ENCODE data around the gene ALX4.

The ALX4 gene

GRCh38 chr11:44318369-44318768 lies 8.4 kb upstream of the ALX4 start:
- peaks cover 92 to 96% of the 10 kb centered on the region in 2 donors for H3K27me3 ChIP-seq (ENCODE audit: control insufficient read depth in 1 of 2, insufficient read depth in 2 of 2, low read length in 2 of 2)
- no peak overlapping the region for H3K9ac ChIP-seq (ENCODE audit: low read depth in 1 of 2, low read length in 2 of 2)
- no peak overlapping the region for H3K4me3 ChIP-seq (ENCODE audit: low read depth in 1 of 2, low read length in 2 of 2)
- H3K9me3 ChIP-seq (ENCODE audit: control insufficient read depth in 1 of 2, low read length in 2 of 2) = no peaks in the 10 kb centered on the region
- peaks cover 4 to 11% of the 10 kb centered on the region in 2 donors for H3K4me1 ChIP-seq (ENCODE audit: control insufficient read depth in 1 of 2, insufficient read depth in 2 of 2, low read length in 2 of 2)
- no peak overlapping the region for H3K27ac ChIP-seq (ENCODE audit: low read depth, low read length)
- no peaks in the 10 kb centered on the region for H3K36me3 ChIP-seq (ENCODE audit: control insufficient read depth in 1 of 2, insufficient read depth in 2 of 2, low read length in 2 of 2)

DNA sequence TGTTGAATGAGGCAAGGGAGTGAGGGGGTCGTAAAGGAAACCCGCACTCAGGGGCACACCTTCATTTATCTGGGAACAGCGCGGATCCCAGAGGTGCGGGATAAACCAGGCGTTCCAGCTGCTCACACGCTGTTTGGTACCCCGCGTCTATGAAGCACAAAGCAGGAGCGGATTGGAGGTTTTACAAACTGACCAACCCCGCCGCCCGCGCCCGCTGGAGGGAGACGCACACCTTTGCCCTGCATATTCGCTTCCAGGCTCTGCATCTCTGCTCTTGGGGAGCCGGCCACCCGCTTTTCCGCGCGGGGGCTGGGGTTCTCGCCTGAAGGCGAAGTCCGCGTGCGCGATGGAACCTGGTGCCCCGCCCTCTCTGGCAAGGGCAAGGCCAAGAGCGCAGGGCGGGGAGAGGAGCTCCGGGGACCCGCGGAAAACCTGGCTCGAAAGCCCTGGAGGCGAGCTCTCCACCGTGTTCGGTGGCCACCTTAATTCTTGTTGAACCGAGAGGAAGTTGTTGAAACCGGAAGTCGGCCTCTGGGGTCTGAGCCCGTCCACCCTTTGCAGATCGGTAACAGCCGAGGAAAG lies 6.8 kb upstream of the ALX4 start:
- no peaks in the 10 kb centered on the region for H3K9me3 ChIP-seq (ENCODE audit: control insufficient read depth in 1 of 2, low read length in 2 of 2)
- H3K4me3 ChIP-seq (ENCODE audit: low read depth in 1 of 2, low read length in 2 of 2) = peak overlapping the region; percentile 45 to 50
- no peak overlapping the region for H3K9ac ChIP-seq (ENCODE audit: low read depth in 1 of 2, low read length in 2 of 2)
- no peaks in the 10 kb centered on the region for H3K36me3 ChIP-seq (ENCODE audit: control insufficient read depth in 1 of 2, insufficient read depth in 2 of 2, low read length in 2 of 2)
- peaks cover 4 to 11% of the 10 kb centered on the region in 2 donors for H3K4me1 ChIP-seq (ENCODE audit: control insufficient read depth in 1 of 2, insufficient read depth in 2 of 2, low read length in 2 of 2)
- H3K27me3 ChIP-seq (ENCODE audit: control insufficient read depth in 1 of 2, insufficient read depth in 2 of 2, low read length in 2 of 2) = peaks cover 92 to 94% of the 10 kb centered on the region in 2 donors
- no peak overlapping the region for H3K27ac ChIP-seq (ENCODE audit: low read depth, low read length)

- no peak overlapping the region for H3K9ac ChIP-seq (ENCODE audit: low read depth in 1 of 2, low read length in 2 of 2)
- no peak overlapping the region for H3K27ac ChIP-seq (ENCODE audit: low read depth, low read length)
- no peaks in the 10 kb centered on the region for H3K9me3 ChIP-seq (ENCODE audit: control insufficient read depth in 1 of 2, low read length in 2 of 2)
- H3K4me3 ChIP-seq (ENCODE audit: low read depth in 1 of 2, low read length in 2 of 2) = peak overlapping the region; percentile 45 to 50
- H3K27me3 ChIP-seq (ENCODE audit: control insufficient read depth in 1 of 2, insufficient read depth in 2 of 2, low read length in 2 of 2) = peaks cover 92 to 94% of the 10 kb centered on the region in 2 donors
- H3K4me1 ChIP-seq (ENCODE audit: control insufficient read depth in 1 of 2, insufficient read depth in 2 of 2, low read length in 2 of 2) = peaks cover 4 to 11% of the 10 kb centered on the region in 2 donors
- no peaks in the 10 kb centered on the region for H3K36me3 ChIP-seq (ENCODE audit: control insufficient read depth in 1 of 2, insufficient read depth in 2 of 2, low read length in 2 of 2)
Observed at GRCh38 chr11:44315947-44316658, 6.2 kb upstream of the ALX4 start.

DNA sequence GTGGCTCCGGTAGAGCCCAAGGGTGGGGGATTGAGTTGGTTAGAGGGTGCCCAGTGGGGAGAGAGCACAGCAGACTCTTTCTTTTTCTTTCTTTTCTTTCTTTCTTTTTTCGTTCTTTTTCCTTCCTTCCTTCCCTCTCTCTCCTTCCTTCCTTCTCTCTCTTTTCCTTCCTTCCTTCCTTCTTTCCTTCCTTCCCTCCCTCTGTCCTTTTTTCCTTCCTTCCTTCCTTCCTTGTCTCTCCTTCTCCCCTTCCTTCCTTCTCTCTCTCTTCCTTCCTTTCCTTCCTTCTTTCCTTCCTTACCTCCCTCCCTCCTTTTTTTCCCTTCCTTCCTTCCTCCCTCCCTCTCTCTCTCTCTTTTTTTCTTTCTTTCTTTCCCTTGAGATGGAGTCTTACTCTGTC lies 4.8 kb upstream of the ALX4 start:
- no peaks in the 10 kb centered on the region for H3K36me3 ChIP-seq (ENCODE audit: control insufficient read depth in 1 of 2, insufficient read depth in 2 of 2, low read length in 2 of 2)

GRCh38 chr11:44313761-44314489 lies 4.0 kb upstream of the ALX4 start:
- Histone ChIP-seq H3K36me3 (ENCODE audit: control insufficient read depth in 1 of 2, insufficient read depth in 2 of 2, low read length in 2 of 2) (no peaks in the 10 kb centered on the region), H3K9ac (ENCODE audit: low read depth in 1 of 2, low read length in 2 of 2) (no peak overlapping the region), H3K27me3 (ENCODE audit: control insufficient read depth in 1 of 2, insufficient read depth in 2 of 2, low read length in 2 of 2) (peaks cover 87 to 90% of the 10 kb centered on the region in 2 donors), H3K27ac (ENCODE audit: low read depth, low read length) (no peak overlapping the region), H3K4me3 (ENCODE audit: low read depth in 1 of 2, low read length in 2 of 2) (no peak overlapping the region), H3K9me3 (ENCODE audit: control insufficient read depth in 1 of 2, low read length in 2 of 2) (no peaks in the 10 kb centered on the region), H3K4me1 (ENCODE audit: control insufficient read depth in 1 of 2, insufficient read depth in 2 of 2, low read length in 2 of 2) (peaks cover 4 to 18% of the 10 kb centered on the region in 2 donors)

More for the DNA sequence above, 4.8 kb upstream of the ALX4 start:
- peaks cover 90 to 93% of the 10 kb centered on the region in 2 donors for H3K27me3 ChIP-seq (ENCODE audit: control insufficient read depth in 1 of 2, insufficient read depth in 2 of 2, low read length in 2 of 2)
- H3K9ac ChIP-seq (ENCODE audit: low read depth in 1 of 2, low read length in 2 of 2) = no peak overlapping the region
- H3K9me3 ChIP-seq (ENCODE audit: control insufficient read depth in 1 of 2, low read length in 2 of 2) = no peaks in the 10 kb centered on the region
- H3K4me3 ChIP-seq (ENCODE audit: low read depth in 1 of 2, low read length in 2 of 2) = no peak overlapping the region
- H3K27ac ChIP-seq (ENCODE audit: low read depth, low read length) = no peak overlapping the region
- peaks cover 4 to 14% of the 10 kb centered on the region in 2 donors for H3K4me1 ChIP-seq (ENCODE audit: control insufficient read depth in 1 of 2, insufficient read depth in 2 of 2, low read length in 2 of 2)

- Histone ChIP-seq H3K27ac (ENCODE audit: low read depth, low read length) (no peak overlapping the region), H3K4me3 (ENCODE audit: low read depth in 1 of 2, low read length in 2 of 2) (no peak overlapping the region), H3K4me1 (ENCODE audit: control insufficient read depth in 1 of 2, insufficient read depth in 2 of 2, low read length in 2 of 2) (peaks cover 4 to 18% of the 10 kb centered on the region in 2 donors), H3K9me3 (ENCODE audit: control insufficient read depth in 1 of 2, low read length in 2 of 2) (no peaks in the 10 kb centered on the region), H3K27me3 (ENCODE audit: control insufficient read depth in 1 of 2, insufficient read depth in 2 of 2, low read length in 2 of 2) (peaks cover 86 to 90% of the 10 kb centered on the region in 2 donors), H3K9ac (ENCODE audit: low read depth in 1 of 2, low read length in 2 of 2) (no peak overlapping the region), H3K36me3 (ENCODE audit: control insufficient read depth in 1 of 2, insufficient read depth in 2 of 2, low read length in 2 of 2) (no peaks in the 10 kb centered on the region)
Observed at GRCh38 chr11:44312876-44313275, 2.9 kb upstream of the ALX4 start.

- Histone ChIP-seq H3K27me3 (ENCODE audit: control insufficient read depth in 1 of 2, insufficient read depth in 2 of 2, low read length in 2 of 2) (peaks cover 85 to 90% of the 10 kb centered on the region in 2 donors), H3K27ac (ENCODE audit: low read depth, low read length) (no peak overlapping the region), H3K9ac (ENCODE audit: low read depth in 1 of 2, low read length in 2 of 2) (no peak overlapping the region), H3K36me3 (ENCODE audit: control insufficient read depth in 1 of 2, insufficient read depth in 2 of 2, low read length in 2 of 2) (no peaks in the 10 kb centered on the region), H3K4me1 (ENCODE audit: control insufficient read depth in 1 of 2, insufficient read depth in 2 of 2, low read length in 2 of 2) (peaks cover 0 to 11% of the 10 kb centered on the region in 2 donors), H3K9me3 (ENCODE audit: control insufficient read depth in 1 of 2, low read length in 2 of 2) (no peaks in the 10 kb centered on the region), H3K4me3 (ENCODE audit: low read depth in 1 of 2, low read length in 2 of 2) (no peak overlapping the region)
Observed at GRCh38 chr11:44311339-44312261, 1.7 kb upstream of the ALX4 start.

DNA sequence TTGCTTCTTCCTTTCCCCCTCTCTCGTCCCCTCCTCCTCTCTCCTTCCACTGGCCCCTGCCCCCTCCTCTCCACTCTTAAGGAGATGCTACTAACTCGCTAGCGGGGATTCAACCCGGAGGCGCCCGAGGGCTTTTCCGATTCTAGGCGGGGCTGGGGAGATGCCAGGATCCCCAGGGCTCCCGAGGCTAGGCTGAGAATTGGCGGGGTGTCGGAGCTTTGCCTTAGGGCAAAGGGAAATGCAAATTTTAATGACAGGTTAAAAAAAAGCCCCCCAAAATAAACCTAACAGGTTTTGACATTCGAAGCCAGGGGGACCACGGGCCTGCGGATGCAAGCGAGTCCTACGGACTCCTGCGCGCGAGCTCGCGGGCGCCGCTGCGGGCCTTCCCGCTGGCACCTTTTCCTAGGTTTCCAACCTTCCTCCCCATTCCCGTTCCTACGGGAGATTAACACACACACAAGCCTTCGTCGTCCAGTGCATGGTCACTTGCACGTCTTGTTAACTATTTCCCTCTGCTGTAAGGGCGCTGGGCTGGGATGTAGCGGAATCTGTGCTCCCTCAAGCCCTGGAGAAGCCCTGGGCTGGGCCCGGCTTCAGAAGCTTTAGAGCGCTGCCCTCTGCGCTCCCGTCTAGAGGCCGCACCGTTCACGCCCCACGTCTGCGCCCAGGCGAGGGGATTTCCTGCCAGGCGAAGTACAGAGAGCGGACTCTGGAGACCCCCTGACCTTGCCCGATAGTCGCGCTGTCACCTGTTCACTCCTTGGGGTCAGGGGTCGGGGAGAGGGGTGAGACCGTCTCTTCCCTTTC lies 729 bp upstream of the ALX4 start:
- H3K9me3 ChIP-seq (ENCODE audit: control insufficient read depth in 1 of 2, low read length in 2 of 2) = no peaks in the 10 kb centered on the region
- H3K27me3 ChIP-seq (ENCODE audit: control insufficient read depth in 1 of 2, insufficient read depth in 2 of 2, low read length in 2 of 2) = peaks cover 85 to 90% of the 10 kb centered on the region in 2 donors
- H3K4me1 ChIP-seq (ENCODE audit: control insufficient read depth in 1 of 2, insufficient read depth in 2 of 2, low read length in 2 of 2) = peaks cover 0 to 10% of the 10 kb centered on the region in 2 donors
- H3K36me3 ChIP-seq (ENCODE audit: control insufficient read depth in 1 of 2, insufficient read depth in 2 of 2, low read length in 2 of 2) = no peaks in the 10 kb centered on the region
- H3K27ac ChIP-seq (ENCODE audit: low read depth, low read length) = no peak overlapping the region
- no peak overlapping the region for H3K9ac ChIP-seq (ENCODE audit: low read depth in 1 of 2, low read length in 2 of 2)
- H3K4me3 ChIP-seq (ENCODE audit: low read depth in 1 of 2, low read length in 2 of 2) = no peak overlapping the region

GRCh38 chr11:44310206-44310462 lies 195 bp upstream of the ALX4 start:
- Histone ChIP-seq H3K27me3 (ENCODE audit: control insufficient read depth in 1 of 2, insufficient read depth in 2 of 2, low read length in 2 of 2) (peaks cover 83 to 90% of the 10 kb centered on the region in 2 donors), H3K4me3 (ENCODE audit: low read depth in 1 of 2, low read length in 2 of 2) (peak overlapping the region in 1 of 2 donors; percentile 43)

More at GRCh38 chr11:44310206-44310462, 195 bp upstream of the ALX4 start:
- no peak overlapping the region for H3K9ac ChIP-seq (ENCODE audit: low read depth in 1 of 2, low read length in 2 of 2)
- no peaks in the 10 kb centered on the region for H3K9me3 ChIP-seq (ENCODE audit: control insufficient read depth in 1 of 2, low read length in 2 of 2)
- no peak overlapping the region for H3K27ac ChIP-seq (ENCODE audit: low read depth, low read length)
- H3K4me1 ChIP-seq (ENCODE audit: control insufficient read depth in 1 of 2, insufficient read depth in 2 of 2, low read length in 2 of 2) = peaks cover 4 to 10% of the 10 kb centered on the region in 2 donors
- H3K36me3 ChIP-seq (ENCODE audit: control insufficient read depth in 1 of 2, insufficient read depth in 2 of 2, low read length in 2 of 2) = no peaks in the 10 kb centered on the region

All from duodenal mucosa (tissue), 2 donors.